ENCODE measurements around the gene CCDC82. TPM values are rescaled to one million over a fixed set of nuclear protein-coding genes. Genes with fewer than 3 reads are reported as not detected.
A peak's percentile ranks its signal among the peaks of the same experiment; 100 is the strongest.

Gene CCDC82
- total RNA-seq, 2 donors from 2014 or later = 29.1 to 51.7 TPM

- H3K4me1 Mint-ChIP-seq (ENCODE audit: low read depth in 2 of 2) = peaks cover 40 to 48% of the 10 kb centered on the region in 2 donors
- no peaks in the 10 kb centered on the region for H3K27me3 Mint-ChIP-seq
- DNase-seq (ENCODE audit: low spot score) (no peak), ATAC-seq (peak; percentile 49 to 52)
- H3K27ac Mint-ChIP-seq = peak overlapping the region in 1 of 2 donors; percentile 17
- H3K9me3 Mint-ChIP-seq = no peaks in the 10 kb centered on the region
- H3K4me3 Mint-ChIP-seq = no peak overlapping the region
- no peaks in the 10 kb centered on the region for H3K36me3 Mint-ChIP-seq
Measured at GRCh38 chr11:96303064-96303463, 86.6 kb downstream of the CCDC82 start.

Other genes with a start within 250 kb of the CCDC82 start
- 10 to 100 TPM; 15.9 to 21.9 TPM for gene MAML2, start 46.7 kb downstream of the CCDC82 start, total RNA-seq
- 1 to 10 TPM; 8.8 to 9.4 TPM for gene JRKL, start 101 bp upstream of the CCDC82 start, total RNA-seq

Measured in natural killer cell treated with Interleukin-12 subunit alpha and Interleukin-12 subunit beta and Interleukin-15 and Interleukin-18, amount 100 ng/mL, for 72 hours (primary cell).